T-helper 22 cell (primary cell): ENCODE results near the gene MRI1.
"Not testable (repeated sequence)": the region's sequence is repeated elsewhere in the genome, so short reads cannot be mapped to it uniquely, and the experiment has no call there.

Experiments
- DNase-seq: peaks from one replicate; pipeline ENCODE4 v3.0.0-alpha.2; 2020; ENCODE audit warnings: low read depth

MRI1 gene

GRCh38 chr19:13764101-13764807, at the start of gene MRI1:
TSS of gene MRI1 (plus strand) at chr19:13764522. CDS start at chr19:13764589, 67 bp downstream.
- DNase-seq, result peak; percentile 44

- DNase-seq, result no peak
Measured at GRCh38 chr19:13717194-13717643, 47.1 kb upstream of the MRI1 start.

GRCh38 chr19:13718733-13719132, 45.6 kb upstream of the MRI1 start:
- no peak for DNase-seq

GRCh38 chr19:13722146-13722545, 42.2 kb upstream of the MRI1 start:
- no peak for DNase-seq

- no peak for DNase-seq
Measured at GRCh38 chr19:13723206-13723605, 41.1 kb upstream of the MRI1 start.

GRCh38 chr19:13726323-13726722, 38.0 kb upstream of the MRI1 start:
- no peak for DNase-seq

GRCh38 chr19:13727798-13728197, 36.5 kb upstream of the MRI1 start:
- no peak for DNase-seq

GRCh38 chr19:13729859-13730258, 34.5 kb upstream of the MRI1 start:
- DNase-seq, result no peak

GRCh38 chr19:13731147-13731964, 33.0 kb upstream of the MRI1 start:
- peak; percentile 88 for DNase-seq

- DNase-seq, result no peak
Measured at GRCh38 chr19:13732337-13732736, 32.0 kb upstream of the MRI1 start.

GRCh38 chr19:13734751-13735150, 29.6 kb upstream of the MRI1 start:
- no peak for DNase-seq

- DNase-seq, result no peak
Measured at GRCh38 chr19:13738073-13738472, 26.2 kb upstream of the MRI1 start.

- DNase-seq, result no peak
Measured at GRCh38 chr19:13741893-13742292, 22.4 kb upstream of the MRI1 start.

GRCh38 chr19:13742756-13743155, 21.6 kb upstream of the MRI1 start:
- no peak for DNase-seq

- no peak for DNase-seq
Measured at GRCh38 chr19:13744174-13744573, 20.1 kb upstream of the MRI1 start.

GRCh38 chr19:13747098-13747453, 17.2 kb upstream of the MRI1 start:
- DNase-seq, result no peak

- DNase-seq, result no peak
Measured at GRCh38 chr19:13748169-13748828, 16.0 kb upstream of the MRI1 start.

GRCh38 chr19:13751436-13751835, 12.9 kb upstream of the MRI1 start:
- DNase-seq, result no peak

- not testable (repeated sequence) for DNase-seq
Measured at GRCh38 chr19:13753622-13754021, 10.7 kb upstream of the MRI1 start.

GRCh38 chr19:13756210-13756609, 8.1 kb upstream of the MRI1 start:
- no peak for DNase-seq

GRCh38 chr19:13757805-13758772, 6.2 kb upstream of the MRI1 start:
- DNase-seq, result no peak

- DNase-seq, result no peak
Measured at GRCh38 chr19:13758795-13759194, 5.5 kb upstream of the MRI1 start.
